Kidney (tissue), 14 donors: ENCODE data around the gene LMNTD2. TPM values are rescaled to one million over a fixed set of nuclear protein-coding genes. Genes with fewer than 3 reads are reported as not detected.

ENCODE experiments used
- DNase-seq, 5 donors: peaks; one replicate each; pipeline ENCODE4 v3.0.0-alpha.2; 2013 to 2020
- FAIRE-seq: peaks from 2 replicates; lab custom pipeline; 2012; peaks lifted over from hg19 to GRCh38; lab: Jason Lieb, UNC
- H3K27ac ChIP-seq, 2 donors: one replicate each; pipeline ENCODE4 v1.7.0; 2013; ENCODE audit warnings: low read depth in 2 of 2, low read length in 2 of 2, inconsistent platforms in 1 of 2
- H3K27me3 ChIP-seq: one replicate; pipeline ENCODE4 v1.7.1; 2013; ENCODE audit warnings: low read length, inconsistent platforms; ENCODE audit not compliant: control insufficient read depth, insufficient read depth
- H3K36me3 ChIP-seq, 3 donors: one replicate each; pipeline versions ENCODE4 v1.7.0 to v1.7.1; 2013; ENCODE audit warnings: low read length in 3 of 3, control low read depth in 1 of 3, inconsistent platforms in 1 of 3; ENCODE audit not compliant: insufficient read depth in 3 of 3, control insufficient read depth in 2 of 3
- H3K4me1 ChIP-seq, 3 donors: one replicate each; pipeline versions ENCODE4 v1.7.0 to v1.7.1; 2013; ENCODE audit warnings: low read length in 3 of 3, inconsistent platforms in 1 of 3, low read depth in 1 of 3; ENCODE audit not compliant: control insufficient read depth in 2 of 3, insufficient read depth in 2 of 3
- H3K4me3 ChIP-seq, 3 donors: one replicate each; pipeline versions ENCODE4 v1.7.0 to v1.8.1; 2013; ENCODE audit warnings: low read length in 3 of 3, control low read depth in 1 of 3, inconsistent platforms in 1 of 3
- H3K9ac ChIP-seq, 3 donors: one replicate each; pipeline versions ENCODE4 v1.7.0 to v1.7.1; 2013; ENCODE audit warnings: low read length in 3 of 3, control low read depth in 1 of 3, inconsistent platforms in 1 of 3
- H3K9me3 ChIP-seq, 3 donors: one replicate each; pipeline versions ENCODE4 v1.7.0 to v1.7.1; 2013; ENCODE audit warnings: low read length in 3 of 3, control low read depth in 1 of 3, inconsistent platforms in 1 of 3; ENCODE audit not compliant: control insufficient read depth in 2 of 3, insufficient read depth in 1 of 3
- intact Hi-C: fragments of 100-400 bp; cut with DNase I; formaldehyde crosslinking; loops from one replicate; pipeline ENCODE4 v1.11.1; 2022
- polyA plus RNA-seq: library from polyadenylated mRNA; stranded (reverse); fragments of 350-450 nt; fragmentation: Illumina TruSeq; extraction: RNeasy Lipid Tissue Mini Kit (QIAGEN cat#74804); gene quantifications from one replicate; pipeline ENCODE4 v1.2.3, GENCODE V29; 2014; ENCODE audit warnings: low read depth, low replicate concordance; ENCODE audit not compliant: insufficient read depth
- total RNA-seq: library from RNA; stranded (reverse); fragmentation: NEBNext Ultra II Directional; extraction: Animal tissue kit (Norgen Biotek cat#: 25700); gene quantifications from one replicate; pipeline ENCODE4 v1.2.1, GENCODE V29; 2021
- TF ChIP-seq, protein P1 (sequence below): IDR thresholded peaks from 3 replicates; pipeline ENCODE4 v1.5.1; 2012; ENCODE audit warnings: mild to moderate bottlenecking, moderate library complexity, borderline replicate concordance; ENCODE audit not compliant: insufficient read depth; ENCODE audit errors: extremely low read depth
- donor health status: control.
- donor health status: control.
- donor health status: control.
- donor health status: control.
- donor health status: control.
- donor health status: DM: yes; HTN: yes; CAD: no.
- donor health status: Normal renal cell carcinoma (clear cell type).

The LMNTD2 gene
- total and polyA plus RNA-seq, 2 donors from 2014 or later, result 6.2 to 8.0 TPM

DNA sequence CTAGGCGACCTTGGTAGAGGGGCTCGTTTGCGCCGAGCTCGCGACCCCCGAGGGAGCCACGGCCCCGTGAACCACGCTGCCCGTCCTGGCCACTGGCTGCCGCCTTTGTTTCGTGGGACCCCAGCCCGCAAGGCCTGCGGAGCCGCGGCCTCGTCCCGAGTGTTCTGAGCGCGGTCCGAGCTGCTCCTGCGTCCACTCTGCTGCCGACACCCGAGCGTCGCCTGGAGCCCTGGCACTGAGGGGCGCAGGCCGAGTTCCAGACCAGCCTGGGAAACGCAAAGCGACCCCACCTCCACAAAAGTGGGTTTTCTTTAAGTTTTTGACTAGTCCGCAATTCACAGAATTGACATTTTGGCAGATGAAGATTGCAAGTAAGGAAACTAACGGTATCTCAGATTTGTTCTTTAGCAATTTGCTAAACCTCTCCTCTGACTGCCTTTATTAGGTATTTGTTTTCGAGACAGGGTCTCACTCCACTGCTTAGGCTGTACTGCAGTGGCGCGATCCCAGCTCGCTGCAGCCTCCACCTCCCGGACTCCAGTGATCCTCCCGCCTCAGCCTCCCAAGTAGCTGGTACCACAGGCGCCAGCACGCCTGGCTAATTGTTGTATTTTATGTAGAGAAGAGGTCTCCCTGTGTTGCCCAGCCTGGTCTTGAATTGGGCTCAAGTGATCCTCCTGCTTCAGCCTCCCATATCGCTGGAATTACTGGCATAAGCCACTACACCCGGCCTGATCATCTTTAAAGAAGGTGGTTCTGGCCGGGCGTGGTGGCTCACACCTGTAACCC lies 52.6 kb downstream of the LMNTD2 start:
- Histone ChIP-seq H3K9me3 (no peaks in the 10 kb centered on the region), H3K4me1 (peaks cover 2 to 15% (median 9%) of the 10 kb centered on the region in 3 donors), H3K36me3 (peaks cover 0 to 3% (median 3%) of the 10 kb centered on the region in 3 donors), H3K27me3 (no peaks in the 10 kb centered on the region), H3K9ac (peak overlapping the region in 2 of 3 donors; percentile 8 to 26), H3K27ac (no peak overlapping the region), H3K4me3 (peak overlapping the region; percentile 8 to 60 (median 24))
- intact Hi-C loops, result no loop called here
- no peak for FAIRE-seq
- TF ChIP-seq, protein P1, sequence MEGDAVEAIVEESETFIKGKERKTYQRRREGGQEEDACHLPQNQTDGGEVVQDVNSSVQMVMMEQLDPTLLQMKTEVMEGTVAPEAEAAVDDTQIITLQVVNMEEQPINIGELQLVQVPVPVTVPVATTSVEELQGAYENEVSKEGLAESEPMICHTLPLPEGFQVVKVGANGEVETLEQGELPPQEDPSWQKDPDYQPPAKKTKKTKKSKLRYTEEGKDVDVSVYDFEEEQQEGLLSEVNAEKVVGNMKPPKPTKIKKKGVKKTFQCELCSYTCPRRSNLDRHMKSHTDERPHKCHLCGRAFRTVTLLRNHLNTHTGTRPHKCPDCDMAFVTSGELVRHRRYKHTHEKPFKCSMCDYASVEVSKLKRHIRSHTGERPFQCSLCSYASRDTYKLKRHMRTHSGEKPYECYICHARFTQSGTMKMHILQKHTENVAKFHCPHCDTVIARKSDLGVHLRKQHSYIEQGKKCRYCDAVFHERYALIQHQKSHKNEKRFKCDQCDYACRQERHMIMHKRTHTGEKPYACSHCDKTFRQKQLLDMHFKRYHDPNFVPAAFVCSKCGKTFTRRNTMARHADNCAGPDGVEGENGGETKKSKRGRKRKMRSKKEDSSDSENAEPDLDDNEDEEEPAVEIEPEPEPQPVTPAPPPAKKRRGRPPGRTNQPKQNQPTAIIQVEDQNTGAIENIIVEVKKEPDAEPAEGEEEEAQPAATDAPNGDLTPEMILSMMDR, result no peak
- DNase-seq, result peak in 3 of 5 donors; percentile 35 to 60 (median 55)

DNA sequence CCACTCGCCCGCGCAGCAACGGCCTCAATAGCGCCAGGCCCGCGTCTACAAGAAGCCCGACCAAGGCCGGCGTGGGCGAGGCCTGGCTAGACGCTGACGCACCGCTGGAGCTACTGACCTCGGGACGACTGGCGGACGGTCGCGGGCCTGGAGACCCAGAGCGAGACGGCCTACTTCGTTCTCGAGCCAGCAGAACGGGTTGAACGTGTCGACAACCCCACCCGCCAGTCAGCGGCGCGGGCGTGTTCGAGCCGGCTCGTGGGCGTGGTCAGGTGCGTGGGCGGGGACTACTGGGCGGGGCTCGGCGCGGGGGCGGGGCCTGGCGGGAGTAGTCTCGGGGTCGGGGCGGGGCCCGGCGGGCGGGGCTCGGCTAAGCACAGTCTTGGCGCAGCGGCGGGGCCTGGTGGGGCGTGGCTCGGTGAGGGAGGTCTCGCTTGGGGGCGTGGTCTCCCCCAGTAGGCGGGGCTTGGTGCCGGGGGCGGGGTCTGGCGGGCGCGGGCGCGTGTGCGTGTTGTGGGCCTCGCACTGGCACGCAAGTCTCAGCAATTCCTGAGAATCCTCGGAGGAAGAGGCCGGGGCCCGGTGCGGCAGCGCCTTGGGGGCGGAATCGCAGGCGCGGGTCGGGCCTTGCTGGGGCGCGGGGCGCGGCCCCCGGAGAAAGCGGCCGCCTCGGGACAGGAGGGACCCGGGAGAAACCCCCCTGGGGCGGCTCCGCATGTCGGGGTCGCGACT lies 53.4 kb downstream of the LMNTD2 start, which contains the start of gene RNH1:
Gene RNH1, minus strand, starts transcription at position 248 of the 732 bp plus-strand sequence. CDS start 5,080 bp downstream, outside the sequence.
- H3K4me3 ChIP-seq, result peak within 1 kb of the TSS; percentile 74 to 95 (median 78)
- H3K9ac ChIP-seq, result peak within 1 kb of the TSS; percentile 74 to 99 (median 91)
- H3K27ac ChIP-seq, result peak within 1 kb of the TSS; percentile 96 to 99
- H3K27me3 ChIP-seq, result no peaks in the 10 kb centered on the region
- H3K9me3 ChIP-seq, result no peaks in the 10 kb centered on the region
- H3K36me3 ChIP-seq, result peaks cover 0 to 3% (median 3%) of the 10 kb centered on the region in 3 donors
- DNase-seq, result peak; percentile 97 to 100 (median 98)
- intact Hi-C loops, result no loop called here
- no peak for FAIRE-seq
- peaks cover 2 to 15% (median 9%) of the 10 kb centered on the region in 3 donors for H3K4me1 ChIP-seq
- TF ChIP-seq, protein P1, result peak; percentile 1

DNA sequence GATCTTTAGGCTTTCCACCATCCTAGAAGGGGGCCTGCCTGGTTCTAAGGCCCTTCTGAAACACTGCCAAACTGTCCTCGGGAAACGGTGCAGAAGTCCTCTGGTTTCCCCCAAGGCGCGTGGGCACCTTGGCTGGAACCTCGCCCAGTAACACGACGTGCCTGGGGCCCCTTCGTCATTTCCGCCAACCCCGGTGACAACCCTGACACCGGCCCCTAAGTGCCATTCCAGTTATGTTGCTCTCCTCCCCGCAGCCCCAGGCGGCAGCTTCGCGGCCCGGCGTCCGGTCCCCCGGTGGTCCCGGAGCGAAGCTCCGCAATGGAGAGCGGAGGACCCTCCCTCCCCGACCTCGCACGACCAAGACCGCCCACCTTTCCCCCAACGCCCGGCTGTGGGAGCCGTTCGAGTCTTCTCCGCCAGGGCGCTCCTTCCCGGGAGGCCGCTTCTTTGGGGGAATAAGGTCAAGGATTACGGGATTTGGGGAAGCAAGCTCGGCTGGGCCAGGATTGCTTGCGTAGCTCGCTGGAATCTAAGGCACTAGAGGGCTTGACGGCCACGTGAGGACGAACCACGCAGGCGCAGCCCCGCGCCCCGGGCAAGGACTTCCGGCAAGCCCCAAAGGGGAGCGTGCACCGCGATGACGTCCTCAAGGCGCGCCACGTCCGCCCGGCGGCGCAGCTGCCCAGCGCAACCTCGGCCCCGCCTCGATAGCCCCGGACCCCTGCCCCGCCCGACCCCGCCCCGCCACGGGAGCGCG lies 54.1 kb downstream of the LMNTD2 start:
- intact Hi-C loops, result no loop called here
- FAIRE-seq (no peak), DNase-seq (peak; percentile 97 to 100 (median 98))
- no peaks in the 10 kb centered on the region for H3K9me3 ChIP-seq
- H3K4me3 ChIP-seq, result peak overlapping the region; percentile 74 to 95 (median 78)
- H3K27me3 ChIP-seq, result no peaks in the 10 kb centered on the region
- TF ChIP-seq, protein P1, result peak; percentile 25
- peak overlapping the region; percentile 96 to 99 for H3K27ac ChIP-seq
- peaks cover 0 to 3% (median 2%) of the 10 kb centered on the region in 3 donors for H3K36me3 ChIP-seq
- H3K9ac ChIP-seq, result peak overlapping the region; percentile 74 to 99 (median 91)
- H3K4me1 ChIP-seq, result peaks cover 2 to 15% (median 9%) of the 10 kb centered on the region in 3 donors
